GM10248 (cell line): Measurements from ENCODE around the gene WDFY4.
"Not testable (repeated sequence)": the region's sequence is repeated elsewhere in the genome, so short reads cannot be mapped to it uniquely, and the experiment has no call there.

Experiments
- CTCF ChIA-PET: fragments of 300-600 bp; sonication (Branson Sonifier 250); formaldehyde crosslinking; extraction: SDS; loops from one replicate; lab custom pipeline; 2021; ENCODE audit warnings: antibody characterized with exemption; lab: Yijun Ruan, JAX
- POLR2A ChIA-PET: fragments of 350-650 bp; sonication (Branson Sonifier 250); formaldehyde crosslinking; extraction: SDS; loops from one replicate; lab custom pipeline; 2020; ENCODE audit warnings: antibody characterized with exemption; lab: Yijun Ruan, JAX
- DNase-seq: peaks from one replicate; pipeline ENCODE4 v3.0.0; 2012; ENCODE audit errors: extremely low spot score
- CTCF ChIP-seq: IDR thresholded peaks from 2 replicates; pipeline ENCODE4 v1.5.1; 2012; ENCODE audit warnings: mild to moderate bottlenecking, low read depth; ENCODE audit errors: extremely low read depth, missing control alignments, control extremely low read depth

The WDFY4 gene

GRCh38 chr10:48638739-48639527 is 45.7 kb upstream of the WDFY4 start:
- no peak for TF ChIP-seq CTCF
- CTCF ChIA-PET = interaction anchor here (0.8 to 11.1 kb wide), 5 partner anchors 12 to 31 kb away, joined by 3 to 91 read pairs (median 5); no protein-coding TSS in a partner anchor
- POLR2A ChIA-PET = no interaction called here
- no peak for DNase-seq

DNA sequence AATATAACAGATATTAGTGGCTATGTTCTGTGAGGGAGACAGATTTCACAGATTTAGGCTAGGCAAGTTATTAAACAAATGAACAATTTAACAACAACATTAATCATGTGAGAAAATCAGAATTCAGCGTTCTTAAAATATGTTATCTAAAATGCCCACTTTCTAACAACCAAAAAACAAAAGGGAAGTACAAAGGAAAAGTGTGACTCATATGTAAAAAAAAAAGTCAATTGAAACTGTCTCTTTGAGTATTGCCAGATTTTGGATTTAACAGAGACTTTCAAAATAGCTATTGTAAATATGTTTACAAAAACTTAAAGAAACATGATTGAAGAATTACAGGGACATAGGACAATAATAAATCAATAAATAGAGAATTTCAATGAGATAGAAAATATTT is 45.0 kb upstream of the WDFY4 start:
- POLR2A ChIA-PET = no interaction called here
- DNase-seq = no peak
- TF ChIP-seq CTCF = no peak
- CTCF ChIA-PET = interaction anchor here (1.6 to 11.1 kb wide), 2 partner anchors 13 to 17 kb away, joined by 3 to 91 read pairs; no protein-coding TSS in a partner anchor

DNA sequence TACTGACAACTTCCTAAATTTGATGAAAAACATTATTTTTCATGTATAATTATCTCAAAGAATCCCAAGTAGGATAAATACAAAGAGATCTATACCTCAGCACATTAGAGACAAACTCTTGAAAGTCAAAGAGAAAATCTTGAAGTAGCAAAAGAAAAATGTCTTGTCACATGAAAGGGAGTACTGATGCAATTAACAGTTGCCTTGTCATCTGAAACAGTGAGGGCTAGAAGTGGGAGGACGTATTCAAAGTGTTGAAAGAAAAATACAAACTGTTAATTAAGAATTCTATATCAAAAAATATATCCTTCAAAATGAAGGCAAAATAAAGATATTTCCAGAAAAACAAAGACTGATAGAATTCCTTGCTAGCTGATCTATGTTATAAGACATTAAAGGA is 44.3 kb upstream of the WDFY4 start:
- ChIA-PET POLR2A (no interaction called here), CTCF (interaction anchor here (11.1 kb wide), 1 partner anchor 17 kb away, joined by 91 read pairs; no protein-coding TSS in a partner anchor)
- no peak for DNase-seq
- TF ChIP-seq CTCF = no peak

DNA sequence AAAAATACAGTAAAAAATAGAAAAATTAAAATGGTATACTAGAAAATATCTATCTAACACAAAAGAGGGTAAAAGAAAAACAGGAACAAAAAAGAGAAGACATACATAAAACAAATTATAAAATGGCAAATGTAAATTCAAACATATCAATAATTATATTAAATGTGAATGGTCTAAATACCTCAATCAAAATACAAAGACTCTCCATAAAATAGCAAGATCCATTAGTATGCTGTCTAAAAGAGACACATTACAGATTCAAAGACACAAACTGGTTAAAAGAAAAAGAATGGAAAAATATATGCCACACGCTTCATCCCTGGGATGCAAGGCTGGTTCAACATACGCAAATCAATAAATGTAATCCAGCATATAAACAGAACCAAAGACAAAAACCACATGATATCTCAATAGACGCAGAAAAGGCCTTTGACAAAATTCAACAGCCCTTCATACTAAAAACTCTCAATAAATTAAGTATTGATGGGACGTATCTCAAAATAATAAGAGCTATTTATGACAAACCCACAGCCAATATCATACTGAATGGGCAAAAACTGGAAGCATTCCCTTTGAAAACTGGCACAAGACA is 43.5 kb upstream of the WDFY4 start:
- POLR2A ChIA-PET, DNase-seq: not testable (repeated sequence)
- CTCF ChIA-PET = interaction anchor here (11.1 kb wide), 1 partner anchor 16 kb away, joined by 91 read pairs; no protein-coding TSS in a partner anchor

- POLR2A ChIA-PET = no interaction called here
- TF ChIP-seq CTCF = no peak
- no peak for DNase-seq
- CTCF ChIA-PET = interaction anchor here (2.5 kb wide), 1 partner anchor 11 kb away, joined by 21 read pairs; no protein-coding TSS in a partner anchor
These were observed 39.1 kb upstream of the WDFY4 start for GRCh38 chr10:48645600-48645999.

GRCh38 chr10:48647073-48647472 is 37.6 kb upstream of the WDFY4 start:
- POLR2A ChIA-PET = not testable (repeated sequence)
- CTCF ChIA-PET = interaction anchor here (1.0 to 3.8 kb wide), 2 partner anchors 10 to 94 kb away, joined by 4 to 34 read pairs; no protein-coding TSS in a partner anchor

GRCh38 chr10:48648172-48648942 is 36.3 kb upstream of the WDFY4 start:
- ChIA-PET POLR2A (no interaction called here), CTCF (interaction anchor here (0.7 to 3.8 kb wide), 5 partner anchors 9 to 284 kb away, joined by 3 to 34 read pairs (median 3); no protein-coding TSS in a partner anchor)
- no peak for TF ChIP-seq CTCF
- DNase-seq = no peak

More at GRCh38 chr10:48647073-48647472, 37.6 kb upstream of the WDFY4 start:
- not testable (repeated sequence) for DNase-seq
